GM11168 (cell line): Measurements from ENCODE around the gene SLC44A3.
"Not testable (repeated sequence)": the region's sequence is repeated elsewhere in the genome, so short reads cannot be mapped to it uniquely, and the experiment has no call there.

Source experiments
- in situ Hi-C: fragments of 300-500 bp; cut with MboI; formaldehyde crosslinking; loops from one replicate; pipeline ENCODE4 v1.12.0; 2022; ENCODE audit warnings: low sequenced_read_pairs; ENCODE audit not compliant: unreplicated experiment

SLC44A3 gene

DNA sequence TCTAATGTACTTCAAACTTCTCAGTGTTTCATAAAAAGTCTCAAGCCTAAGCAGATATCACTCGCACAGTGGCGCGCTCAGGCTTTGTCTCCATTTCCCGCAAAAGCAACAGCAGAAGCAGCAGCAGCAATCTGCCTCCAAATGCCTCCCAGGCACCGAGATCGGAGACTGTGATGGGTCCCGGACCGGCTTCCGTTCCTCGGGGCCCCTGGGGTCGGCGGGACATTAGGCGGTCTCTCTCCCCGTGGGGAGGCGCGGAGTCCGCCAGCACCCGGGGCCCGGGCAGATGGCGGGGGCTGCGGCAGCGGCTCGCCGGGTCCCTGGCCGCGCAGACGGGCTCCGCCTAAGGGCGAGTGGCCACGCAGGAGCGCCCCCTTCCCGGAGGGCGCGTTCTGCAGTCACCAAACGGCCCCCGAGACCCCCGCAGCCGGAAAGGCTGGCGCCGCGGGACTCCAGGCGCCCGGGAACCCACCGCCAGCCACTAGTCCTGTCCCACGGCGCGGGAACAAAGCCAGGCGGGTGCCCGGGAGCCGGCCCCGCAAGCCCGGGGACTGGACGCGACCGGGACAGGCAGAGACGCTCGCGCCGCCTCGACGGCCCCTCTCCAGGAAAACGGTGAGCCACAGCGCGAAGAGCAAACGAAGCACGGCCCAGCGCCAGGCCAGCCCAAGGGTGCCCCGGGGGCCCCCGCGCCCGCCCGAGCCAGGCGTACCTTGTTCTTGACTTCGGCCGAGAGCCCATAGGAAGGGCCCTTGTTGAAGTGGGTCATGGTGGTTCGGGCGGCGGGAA lies 106.2 kb downstream of the SLC44A3 start:
- in situ Hi-C loops, result no loop called here

GRCh38 chr1:94926915-94927404 lies 106.8 kb downstream of the SLC44A3 start, which contains the start of gene CNN3:
Gene CNN3 (minus strand): TSS chr1:94927110. CDS start chr1:94926894, 216 bp downstream.
- in situ Hi-C loops, result no loop called here

GRCh38 chr1:94927405-94928175 lies 107.4 kb downstream of the SLC44A3 start:
- in situ Hi-C loops, result no loop called here

DNA sequence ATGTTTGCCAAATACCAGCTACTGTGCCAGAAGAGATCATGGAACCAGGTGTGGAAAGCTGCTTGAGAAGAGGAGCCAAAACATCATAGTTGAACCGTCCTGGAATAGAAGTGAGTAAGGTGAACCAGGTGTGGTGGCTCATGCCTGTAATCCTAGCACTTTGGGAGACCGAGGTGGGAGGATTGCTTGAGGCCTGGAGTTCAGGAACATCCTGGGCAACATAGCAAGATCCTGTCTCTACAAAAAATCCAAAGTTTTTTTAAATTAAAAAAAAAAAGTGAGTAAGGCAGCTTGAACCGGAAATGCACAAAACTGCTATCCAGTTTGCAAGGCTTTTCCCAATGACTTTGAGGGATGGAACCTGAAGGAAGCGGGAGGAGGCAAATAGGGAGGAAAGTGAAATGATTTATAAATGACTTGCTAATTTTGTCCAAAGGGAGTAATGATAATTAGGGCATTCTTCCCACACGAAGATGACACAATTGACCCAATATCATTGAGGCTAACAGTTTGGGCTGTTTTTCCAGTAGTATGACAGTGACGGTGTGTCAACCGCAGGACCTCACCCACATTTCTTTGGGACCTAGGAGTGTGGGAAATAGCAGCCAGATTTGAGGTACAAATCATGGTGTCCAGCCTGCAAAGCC lies 108.3 kb downstream of the SLC44A3 start:
- in situ Hi-C loops, result no loop called here

DNA sequence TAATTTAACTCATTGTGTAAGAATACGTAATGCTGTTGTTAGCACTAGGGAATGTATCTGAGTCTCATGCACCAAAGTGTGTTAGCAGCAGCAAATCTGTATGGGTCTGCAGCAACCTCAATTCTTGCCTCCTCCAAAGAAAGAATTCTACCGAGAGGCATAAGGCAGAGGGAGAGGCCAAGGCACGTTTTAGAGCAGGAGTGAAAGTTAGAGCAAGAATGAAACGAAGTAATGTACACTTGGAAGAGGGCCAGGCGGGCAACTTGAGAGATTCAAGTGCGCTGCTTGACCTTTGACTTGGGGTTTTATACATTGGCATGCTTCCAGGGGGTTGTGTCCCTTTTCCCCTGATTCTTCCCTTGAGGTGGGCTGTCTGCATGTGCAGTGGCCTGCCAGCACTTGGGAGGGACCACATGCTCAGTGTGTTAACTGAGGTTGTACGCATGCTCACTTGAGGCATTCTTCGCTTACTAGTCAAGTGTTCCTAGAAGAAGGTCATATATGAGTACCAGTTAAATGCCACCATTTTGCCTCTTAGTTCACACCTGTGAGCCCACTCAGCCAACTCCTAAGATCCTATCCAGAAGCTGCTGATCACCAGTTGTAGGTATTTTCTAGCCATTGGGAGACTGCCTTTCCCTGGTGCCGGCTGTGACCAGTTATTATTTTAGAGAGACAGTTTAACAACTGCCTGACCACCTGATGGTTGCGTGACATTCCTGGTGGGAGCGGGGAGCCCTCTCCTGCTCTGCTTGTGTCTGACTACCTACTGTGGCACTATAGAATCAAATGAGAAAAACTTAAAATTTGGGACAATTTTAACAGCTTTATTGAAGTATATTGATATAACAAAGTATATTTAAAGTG lies 109.4 kb downstream of the SLC44A3 start:
- in situ Hi-C loops, result no loop called here

DNA sequence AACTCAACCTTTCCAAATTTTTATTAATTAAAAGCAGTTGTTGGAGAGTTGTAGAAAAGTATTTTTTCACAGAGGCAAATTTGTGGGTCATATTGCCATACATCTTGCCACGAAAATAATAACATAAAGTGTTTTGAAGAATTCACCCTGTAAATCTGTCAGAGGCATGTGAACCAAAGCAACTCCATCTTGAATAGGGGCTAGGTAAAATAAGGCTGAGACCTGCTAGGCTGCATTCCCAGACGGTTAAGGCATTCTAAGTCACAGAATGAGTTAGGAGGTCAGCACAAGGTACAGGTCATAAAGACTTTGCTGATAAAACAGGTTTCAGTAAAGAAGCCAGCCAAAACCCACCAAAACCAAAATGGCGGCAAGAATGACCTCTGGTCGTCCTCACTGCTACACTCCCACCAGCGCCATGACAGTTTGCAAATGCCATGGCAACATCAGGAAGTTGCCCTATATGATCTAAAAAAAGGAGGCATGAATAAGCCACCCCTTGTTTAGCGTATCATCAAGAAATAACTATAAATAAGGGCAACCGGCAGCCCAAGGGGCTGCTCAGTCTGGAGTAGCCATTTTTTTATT lies 111.2 kb downstream of the SLC44A3 start:
- in situ Hi-C loops, result no loop called here

- in situ Hi-C loops, result no loop called here
Measured at GRCh38 chr1:94934551-94934950, 114.4 kb downstream of the SLC44A3 start.

DNA sequence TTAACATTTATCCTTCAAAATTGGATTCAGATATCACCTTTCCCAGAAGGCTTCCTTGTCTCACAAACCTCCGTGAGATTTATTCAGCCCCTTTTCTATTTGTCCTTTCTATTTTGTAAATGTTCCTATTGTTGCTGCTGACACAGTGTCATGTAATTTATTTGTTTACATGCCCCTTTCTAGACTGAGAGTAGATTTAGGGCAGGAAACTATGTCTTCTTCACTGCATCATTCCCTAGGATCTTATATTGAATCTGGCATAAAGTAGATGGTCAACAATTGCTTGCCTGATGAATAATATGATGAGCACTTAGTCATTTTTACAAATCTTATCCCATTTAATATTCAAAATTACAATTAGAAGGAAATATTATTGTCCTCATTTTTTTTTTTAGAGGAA lies 114.9 kb downstream of the SLC44A3 start:
- in situ Hi-C loops, result no loop called here

- in situ Hi-C loops, result no loop called here
Measured at GRCh38 chr1:94935476-94935875, 115.3 kb downstream of the SLC44A3 start.

GRCh38 chr1:94936861-94937620 lies 116.9 kb downstream of the SLC44A3 start:
- in situ Hi-C loops, result no loop called here

GRCh38 chr1:94937820-94938219 lies 117.7 kb downstream of the SLC44A3 start:
- in situ Hi-C loops, result no loop called here

GRCh38 chr1:94940738-94941137 lies 120.6 kb downstream of the SLC44A3 start:
- in situ Hi-C loops, result no loop called here

GRCh38 chr1:94941480-94941879 lies 121.3 kb downstream of the SLC44A3 start:
- in situ Hi-C loops, result not testable (repeated sequence)

DNA sequence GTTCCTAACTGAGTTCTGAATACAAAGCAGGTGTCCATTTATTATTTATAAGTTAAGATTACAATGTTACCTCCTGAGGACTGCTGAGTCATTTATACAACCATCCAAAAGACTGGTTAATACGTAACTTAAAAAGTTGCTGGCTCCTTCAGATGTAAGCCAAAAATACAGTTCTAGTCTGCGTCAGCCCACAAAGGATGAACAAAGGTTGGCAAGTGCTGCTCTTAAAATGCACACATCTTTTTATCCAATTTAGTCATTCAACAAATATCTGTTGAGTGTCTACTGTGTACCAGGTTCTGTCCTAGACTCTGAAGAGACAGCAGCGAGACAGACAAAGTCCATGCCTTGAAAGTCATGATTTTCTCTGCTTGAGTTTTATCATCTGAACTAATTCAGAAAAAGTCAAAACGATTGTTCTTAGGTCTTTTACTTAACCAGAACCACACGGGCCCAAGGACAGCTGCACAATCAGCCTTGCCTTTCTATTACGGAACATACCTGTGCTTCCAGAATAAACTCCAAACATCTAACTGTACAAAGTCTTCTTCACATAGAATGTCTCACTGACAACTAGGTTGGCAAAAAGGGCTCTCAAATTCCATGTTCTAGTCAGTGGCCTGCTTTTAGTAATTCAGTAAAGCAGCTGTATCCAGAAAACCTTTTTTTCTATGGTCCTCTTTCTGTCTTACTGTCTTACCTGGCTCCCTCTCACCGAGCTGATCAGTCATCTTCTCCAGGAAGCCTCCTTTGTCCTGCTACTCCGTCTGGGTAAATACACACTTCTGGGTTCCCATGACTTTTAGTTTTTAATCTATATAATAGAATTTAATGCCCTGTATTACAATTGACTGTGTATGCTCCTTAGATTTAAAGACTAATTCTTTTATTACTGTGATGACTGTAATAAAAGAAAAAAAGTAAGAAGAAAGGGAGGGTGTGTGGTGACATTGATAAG lies 122.3 kb downstream of the SLC44A3 start:
- in situ Hi-C loops, result no loop called here
